GM12891 (cell line): Measurements from ENCODE around the gene IPCEF1.

Source experiments
- POLR2A ChIP-seq: IDR thresholded peaks from 2 replicates; pipeline ENCODE4 v1.6.1; 2011; ENCODE audit warnings: low read depth, low read length, control low read depth
- SPI1 ChIP-seq: IDR thresholded peaks from 2 replicates; pipeline ENCODE4 v1.6.1; 2011; ENCODE audit warnings: low read depth, low read length, control low read depth
- TAF1 ChIP-seq: IDR thresholded peaks from 2 replicates; pipeline ENCODE4 v1.6.1; 2011; ENCODE audit warnings: low read depth, low read length, control low read depth

DNA sequence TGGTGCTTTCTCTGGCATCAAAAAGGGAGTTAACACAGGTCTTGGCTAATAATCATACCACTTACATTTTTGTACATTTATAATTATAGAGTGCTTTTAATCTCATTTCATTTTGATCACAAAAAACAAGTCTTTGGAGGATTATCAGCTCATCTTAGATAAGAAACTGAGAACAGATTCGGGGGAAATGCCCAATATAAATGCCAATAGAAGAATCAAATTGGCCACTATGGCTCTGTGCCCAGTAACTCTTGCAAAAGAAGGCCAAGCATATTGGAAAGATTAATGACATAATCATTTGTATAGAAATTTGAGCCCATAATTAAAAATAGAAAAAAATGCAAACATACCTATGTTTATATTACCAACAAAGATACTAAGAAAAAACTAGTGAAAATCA is 42.5 kb downstream of the IPCEF1 start:
- TF ChIP-seq SPI1 (no peak), POLR2A (no peak), TAF1 (no peak)
